GM12872 (cell line): Measurements from ENCODE around the gene DDX23.

ENCODE experiments used
- CTCF ChIP-seq: IDR thresholded peaks from 3 replicates; pipeline ENCODE4 v1.5.1; 2011; ENCODE audit warnings: low read depth, mild to moderate bottlenecking, low read length, moderate library complexity; ENCODE audit not compliant: insufficient read depth

The DDX23 gene

DNA sequence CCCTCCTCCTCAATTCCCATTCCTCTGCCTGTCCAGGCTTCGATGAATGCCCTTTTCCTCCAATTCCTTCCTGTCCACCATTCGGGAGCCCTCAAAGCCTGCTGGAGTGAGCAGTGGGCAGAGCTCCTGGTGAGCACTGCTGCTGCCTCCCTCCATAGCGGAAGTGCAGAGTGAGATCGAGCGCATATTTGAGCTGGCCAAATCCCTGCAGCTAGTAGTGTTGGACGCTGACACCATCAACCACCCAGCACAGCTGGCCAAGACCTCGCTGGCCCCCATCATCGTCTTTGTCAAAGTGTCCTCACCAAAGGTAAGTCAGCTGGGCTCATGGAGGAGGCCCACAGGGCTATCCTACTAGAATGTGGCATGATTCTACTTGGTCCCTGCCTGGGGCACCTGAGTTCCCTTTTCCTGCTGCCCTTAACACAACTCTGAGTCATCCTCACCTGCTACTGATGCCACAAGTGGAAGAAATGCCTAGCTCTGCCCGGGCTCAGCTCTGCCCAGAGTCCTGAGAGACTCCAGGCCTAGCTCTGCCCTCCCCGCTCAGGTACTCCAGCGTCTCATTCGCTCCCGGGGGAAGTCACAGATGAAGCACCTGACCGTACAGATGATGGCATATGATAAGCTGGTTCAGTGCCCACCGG lies 25.6 kb downstream of the DDX23 start:
- no peak for TF ChIP-seq CTCF

GRCh38 chr12:48824905-48825304 lies 27.1 kb downstream of the DDX23 start:
- no peak for TF ChIP-seq CTCF

DNA sequence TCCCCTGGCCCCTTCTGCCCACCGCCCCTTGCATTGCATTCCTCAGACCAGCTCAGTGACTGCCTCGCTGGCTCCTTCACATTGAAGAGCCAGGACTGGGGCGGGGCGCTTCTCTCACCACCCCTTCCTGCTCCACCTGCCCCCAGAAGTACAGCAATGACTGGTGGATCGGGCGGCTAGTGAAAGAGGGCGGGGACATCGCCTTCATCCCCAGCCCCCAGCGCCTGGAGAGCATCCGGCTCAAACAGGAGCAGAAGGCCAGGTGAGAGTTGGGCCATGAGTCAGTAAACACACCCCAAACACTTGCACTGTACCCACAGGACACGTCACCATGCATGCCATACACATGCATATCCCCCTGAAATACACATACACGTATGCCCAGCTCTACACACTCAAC lies 27.9 kb downstream of the DDX23 start:
- TF ChIP-seq CTCF, result no peak

DNA sequence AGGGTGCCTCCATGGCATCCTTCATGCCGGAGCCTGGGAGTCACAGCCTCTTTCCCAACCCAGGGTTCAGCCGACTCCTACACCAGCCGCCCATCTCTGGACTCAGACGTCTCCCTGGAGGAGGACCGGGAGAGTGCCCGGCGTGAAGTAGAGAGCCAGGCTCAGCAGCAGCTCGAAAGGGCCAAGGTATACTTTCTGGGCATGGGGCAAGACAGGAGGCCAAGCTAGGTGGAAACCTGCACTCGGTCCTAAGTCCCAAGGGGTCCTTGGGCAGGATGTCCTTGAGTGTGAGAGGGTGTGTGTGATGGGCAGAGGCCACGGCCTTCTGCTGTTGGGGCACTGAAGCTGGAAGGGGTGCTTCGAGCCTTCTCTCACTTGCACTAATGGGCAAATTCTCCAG lies 28.7 kb downstream of the DDX23 start:
- no peak for TF ChIP-seq CTCF

- no peak for TF ChIP-seq CTCF
These were observed 29.3 kb downstream of the DDX23 start for GRCh38 chr12:48822711-48823110.

DNA sequence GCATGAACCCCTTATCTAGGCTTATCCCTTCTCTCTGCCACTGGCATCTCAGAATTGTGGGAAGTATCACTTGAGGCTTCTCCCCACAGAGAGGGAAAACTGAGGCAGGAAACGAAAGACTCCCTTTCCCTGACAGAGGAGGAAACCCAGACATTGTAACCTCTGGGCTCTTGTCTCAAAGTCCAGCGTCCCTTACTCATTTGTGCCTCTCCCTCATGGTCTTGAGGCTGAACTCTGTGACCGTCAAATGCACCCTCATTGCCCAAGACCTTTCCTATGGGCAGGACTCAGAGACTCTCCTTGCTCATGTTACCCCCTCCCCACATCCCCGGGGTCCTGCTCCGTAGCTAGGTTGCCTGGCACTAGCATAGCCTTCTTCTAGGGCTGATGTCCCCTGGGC lies 29.8 kb downstream of the DDX23 start:
- TF ChIP-seq CTCF, result no peak

DNA sequence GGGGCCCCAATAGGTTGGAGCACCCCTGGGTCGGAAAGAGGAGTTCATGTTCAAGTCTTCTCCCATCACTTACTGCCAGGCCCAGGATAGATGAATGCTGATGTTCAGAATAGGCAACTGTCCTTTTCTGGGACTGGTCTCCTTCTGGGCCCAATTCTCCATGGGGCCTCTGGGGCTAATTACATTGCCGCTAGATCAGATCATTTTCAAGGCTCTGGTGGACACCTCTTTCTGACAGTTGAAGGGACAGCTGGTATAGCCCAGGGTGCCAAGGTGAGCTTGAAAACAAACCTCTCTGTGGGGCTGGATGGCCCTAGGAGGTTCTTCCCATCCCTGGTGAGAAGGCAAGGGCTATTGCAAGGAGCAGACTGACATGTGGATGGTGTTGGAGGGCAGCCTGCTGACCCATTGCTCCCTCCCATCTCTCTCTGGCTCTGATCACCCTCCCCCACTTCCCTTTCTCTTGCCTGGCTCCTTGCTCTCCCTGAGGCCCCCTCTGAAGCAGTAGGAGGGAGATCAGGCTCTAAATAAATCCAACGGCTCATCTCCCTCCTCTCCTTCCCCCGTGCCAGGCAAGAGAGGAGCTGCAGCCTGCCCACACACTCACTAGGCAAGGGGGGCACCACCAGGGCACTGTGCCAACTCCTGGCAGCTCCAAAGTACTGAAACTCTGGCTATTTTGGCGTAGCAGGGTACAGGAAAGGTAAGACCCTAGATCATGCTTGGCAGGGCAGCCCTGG lies 31.8 kb downstream of the DDX23 start:
- no peak for TF ChIP-seq CTCF
